Bone marrow (tissue), 2 donors: ENCODE results near the gene XIRP2.
"Not testable (repeated sequence)": the region's sequence is repeated elsewhere in the genome, so short reads cannot be mapped to it uniquely, and the experiment has no call there.

Experiments used
- DNase-seq, 2 donors: peaks; one replicate each; lab custom pipeline; 2025; lab: John Stamatoyannopoulos, UW

XIRP2 gene

DNA sequence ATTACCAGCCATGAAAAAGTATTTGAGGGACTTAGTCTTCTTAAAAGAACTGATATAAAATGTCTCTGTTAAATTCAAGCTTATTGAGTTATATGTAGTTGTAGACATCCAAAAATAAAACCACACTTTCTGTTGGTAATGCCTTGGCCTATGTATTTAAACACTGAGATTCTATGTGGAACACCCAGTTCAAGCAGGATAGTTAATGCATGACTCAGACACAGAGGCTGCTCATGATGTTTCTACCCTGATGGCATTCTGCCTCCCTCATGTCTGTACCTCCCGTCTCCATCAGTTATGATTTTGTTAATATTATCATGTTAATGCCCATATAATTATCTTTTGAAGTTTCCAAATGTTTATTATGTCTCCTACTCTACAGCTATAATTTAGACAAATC is 164.5 kb downstream of the XIRP2 start:
- no peak for DNase-seq

DNA sequence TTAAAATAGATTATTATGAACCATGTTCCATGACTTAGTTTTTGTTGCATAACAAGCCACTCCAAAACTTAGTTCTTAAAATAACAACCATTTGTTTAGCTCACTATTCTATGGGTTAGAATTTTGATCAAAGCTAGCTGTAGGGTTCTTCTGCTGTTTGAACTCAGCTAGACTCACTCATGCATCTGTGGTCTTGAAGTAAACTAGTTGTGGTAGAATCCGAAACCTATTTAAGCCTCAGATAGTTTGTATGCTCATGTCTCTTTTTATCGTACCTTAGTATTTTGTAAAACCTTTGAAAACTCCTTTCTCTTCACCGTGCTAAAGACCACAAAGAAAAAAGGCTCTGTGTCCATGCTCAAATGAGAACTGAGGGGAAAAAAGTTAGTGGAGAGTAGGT is 166.6 kb downstream of the XIRP2 start:
- DNase-seq = no peak

DNA sequence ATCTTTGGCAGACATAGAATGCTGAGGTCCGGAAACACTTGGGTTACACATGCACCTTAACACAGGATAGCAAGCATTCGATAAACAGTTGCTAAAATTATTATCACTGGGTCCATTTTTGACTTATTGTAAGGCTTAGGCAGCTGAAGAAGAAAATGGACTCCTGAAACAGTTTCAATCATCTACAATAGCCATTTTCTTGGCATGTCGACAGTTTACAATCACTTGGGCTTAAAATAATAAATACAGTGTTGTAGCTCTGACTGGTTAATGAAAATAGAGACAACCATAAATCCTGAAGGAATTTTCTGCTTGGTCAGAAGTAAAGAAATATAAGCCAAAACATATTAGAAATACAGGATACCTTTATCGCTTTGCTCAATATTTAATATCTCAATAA is 169.2 kb downstream of the XIRP2 start:
- DNase-seq = no peak

DNA sequence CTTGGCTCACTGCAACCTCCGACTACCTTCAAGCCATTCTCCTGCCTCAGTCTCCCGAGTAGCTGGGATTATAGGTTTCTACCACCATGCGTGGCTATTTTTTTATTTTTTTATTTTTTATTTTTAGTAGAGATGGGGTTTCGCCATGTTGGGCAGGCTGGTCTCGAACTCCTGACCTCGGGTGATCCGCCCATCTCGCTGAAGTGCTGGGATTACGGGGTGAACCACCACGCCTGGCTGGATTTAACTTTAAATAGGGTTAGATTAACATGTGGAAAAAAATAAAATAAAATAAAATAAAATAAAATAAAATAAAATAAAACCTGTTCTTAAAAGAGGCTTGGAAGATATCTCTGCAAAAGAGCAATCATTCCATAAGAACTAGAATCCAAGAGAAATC is 170.9 kb downstream of the XIRP2 start:
- no peak for DNase-seq

DNA sequence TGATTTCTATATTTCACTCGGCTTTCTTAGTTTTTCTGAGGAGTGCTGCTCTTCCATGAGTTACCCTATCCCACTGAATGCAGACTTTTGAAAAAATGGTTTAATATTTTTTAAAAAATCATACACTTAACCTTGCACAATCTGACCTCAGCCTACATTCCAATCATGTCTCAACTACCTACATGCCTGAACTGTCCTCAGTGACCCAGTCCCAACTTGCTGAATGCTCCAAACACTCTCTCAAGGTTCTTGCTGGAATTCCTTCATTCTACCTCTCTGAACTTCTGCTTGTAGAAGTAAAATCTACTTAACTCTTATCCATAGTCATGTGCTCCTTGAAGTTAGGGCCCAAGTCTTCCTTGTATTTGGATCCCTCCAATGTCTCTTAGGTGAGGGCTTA is 181.6 kb downstream of the XIRP2 start:
- DNase-seq = no peak

DNA sequence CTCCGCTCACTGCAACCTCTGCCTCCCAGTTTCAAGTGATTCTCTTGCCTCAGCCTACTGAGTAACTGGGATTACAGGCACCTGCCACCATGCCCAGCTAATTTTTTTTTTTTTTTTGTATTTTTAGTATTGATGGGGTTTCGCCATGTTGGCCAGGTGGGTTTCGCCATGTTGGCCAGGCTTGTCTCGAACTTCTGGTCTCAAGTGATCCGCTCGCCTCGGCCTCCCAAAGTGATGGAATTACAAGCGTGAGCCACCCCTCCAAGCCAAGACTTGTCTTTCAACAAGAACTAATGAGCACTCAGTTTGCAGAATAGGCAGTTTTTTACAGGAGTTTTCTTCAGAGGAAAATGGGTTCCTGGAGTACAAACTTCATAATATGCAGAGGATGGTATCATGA is 187.4 kb downstream of the XIRP2 start:
- DNase-seq = not testable (repeated sequence)

DNA sequence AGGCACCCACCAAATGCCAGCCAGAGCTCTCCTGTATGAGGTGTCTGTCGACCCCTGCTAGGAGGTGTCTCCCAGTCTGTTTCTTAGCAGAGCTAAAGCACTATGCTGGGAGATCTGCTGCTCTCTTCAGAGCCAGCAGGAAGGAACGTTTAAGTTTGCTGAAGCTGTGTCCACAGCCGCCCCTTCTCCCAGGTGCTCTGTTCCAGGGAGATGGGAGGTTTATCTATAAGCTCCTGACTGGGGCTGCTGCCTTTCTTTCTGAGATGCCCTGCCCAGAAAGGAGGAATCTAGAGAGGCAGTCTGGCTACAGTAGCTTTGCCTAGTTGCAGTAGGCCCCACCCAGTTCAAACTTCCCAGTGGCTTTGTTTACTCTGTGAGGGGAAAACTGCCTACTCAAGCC is 210.7 kb downstream of the XIRP2 start:
- DNase-seq = not testable (repeated sequence)

DNA sequence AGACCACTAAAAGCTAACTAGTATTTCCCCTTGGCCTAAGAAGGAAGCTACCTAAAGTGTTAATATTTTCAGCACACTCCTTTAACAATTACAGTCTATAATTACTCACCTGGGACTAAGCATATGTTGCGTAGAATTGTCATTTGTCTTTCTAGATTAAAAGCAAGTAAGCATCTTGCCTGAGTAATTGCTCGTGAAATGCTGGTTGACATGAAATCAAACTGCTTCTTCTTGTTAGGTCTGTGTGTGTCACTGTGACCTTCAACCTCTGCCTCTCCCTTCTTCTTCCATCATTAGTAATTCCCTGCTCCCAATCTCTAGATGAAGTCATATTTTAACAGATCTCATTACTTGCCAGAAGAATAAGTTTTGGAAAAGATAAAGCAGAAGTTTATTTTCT is 212.2 kb downstream of the XIRP2 start:
- no peak for DNase-seq

DNA sequence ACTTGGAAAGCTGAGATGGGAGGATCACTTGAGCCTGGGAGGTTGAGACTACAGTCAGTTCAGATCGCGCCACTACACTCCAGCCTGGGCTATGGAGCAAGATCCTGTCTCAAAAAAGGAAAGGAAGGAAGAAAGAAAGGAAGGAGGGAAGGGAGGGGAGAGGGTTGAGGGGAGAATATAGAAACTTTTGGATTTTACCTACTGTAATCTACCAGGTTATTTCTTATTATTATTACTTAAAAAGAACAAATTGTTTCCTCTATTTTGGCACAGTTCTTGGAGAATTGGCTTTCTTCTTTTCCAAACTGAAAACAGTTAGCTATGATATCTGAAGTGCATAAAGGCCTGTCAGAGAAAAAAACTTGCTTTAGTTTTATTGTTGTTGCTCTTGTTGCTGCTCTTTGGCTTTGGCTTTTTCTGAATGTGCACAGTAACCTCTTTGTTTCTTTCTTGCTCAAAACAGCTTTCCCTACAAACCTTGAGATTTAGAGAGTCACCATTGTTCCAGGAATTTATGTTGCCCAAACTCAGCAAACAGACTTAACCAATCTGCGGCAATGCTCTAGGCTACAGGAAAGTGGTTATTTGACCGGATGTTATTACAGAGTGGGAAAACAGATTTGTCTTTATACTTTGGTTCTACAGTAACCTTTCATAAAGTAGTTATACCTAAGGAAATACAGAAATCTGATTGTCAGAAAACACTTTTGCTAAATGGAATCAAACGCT is 214.9 kb downstream of the XIRP2 start:
- no peak for DNase-seq

DNA sequence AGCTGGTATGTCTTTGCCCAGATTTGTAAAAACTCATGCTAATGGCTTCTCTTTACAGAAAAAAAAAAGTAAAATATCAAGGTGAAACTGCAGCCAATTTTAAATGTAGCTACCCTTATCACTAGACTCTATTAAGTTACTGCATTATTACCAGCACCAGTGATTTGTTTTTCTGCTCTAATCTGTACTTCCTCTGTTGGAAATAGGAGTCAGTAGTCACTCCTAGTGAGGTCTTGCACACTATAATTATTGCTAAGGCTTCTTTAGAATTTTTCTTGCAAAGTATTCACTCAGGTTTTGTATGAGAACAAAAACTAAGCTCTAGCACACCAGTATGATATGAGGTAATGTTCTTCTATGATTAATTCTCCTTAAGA is 215.5 kb downstream of the XIRP2 start:
- no peak for DNase-seq

DNA sequence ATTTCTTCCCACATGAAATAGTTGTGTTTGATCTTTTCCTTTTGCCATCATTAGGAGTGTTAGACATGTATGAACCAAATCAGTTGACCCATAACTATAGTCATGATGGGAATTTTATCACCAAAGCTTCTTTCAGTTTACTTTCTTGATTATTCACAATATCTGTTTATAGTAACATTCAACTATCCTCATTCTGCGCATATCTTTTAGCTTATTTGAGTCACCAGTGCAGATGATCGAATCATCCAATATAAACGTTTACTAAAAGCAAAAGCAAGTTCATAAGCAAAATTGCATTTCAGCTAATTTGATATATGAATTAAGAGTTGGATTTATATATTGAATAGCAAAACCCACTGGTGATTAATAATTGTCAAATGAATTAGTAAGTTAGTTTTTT is 216.4 kb downstream of the XIRP2 start:
- DNase-seq = no peak

DNA sequence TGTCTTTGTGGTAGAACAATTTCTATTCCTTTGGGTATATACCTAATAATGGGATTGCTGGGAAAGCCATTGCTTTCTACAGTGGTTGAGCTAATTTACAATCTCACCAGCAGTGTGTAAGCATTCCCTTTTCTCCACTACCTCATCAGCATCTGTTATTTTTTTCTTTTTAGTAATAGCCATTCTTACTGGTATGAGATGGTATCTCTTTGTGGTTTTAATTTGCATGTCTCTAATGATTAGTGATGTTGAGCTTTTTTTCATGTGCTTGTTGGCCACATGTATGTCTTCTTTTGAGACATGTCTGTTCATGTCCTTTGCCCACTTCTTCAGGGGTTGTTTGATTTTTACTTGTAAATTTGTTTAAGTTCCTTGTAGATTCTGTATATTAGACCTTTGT is 221.4 kb downstream of the XIRP2 start:
- DNase-seq = not testable (repeated sequence)

DNA sequence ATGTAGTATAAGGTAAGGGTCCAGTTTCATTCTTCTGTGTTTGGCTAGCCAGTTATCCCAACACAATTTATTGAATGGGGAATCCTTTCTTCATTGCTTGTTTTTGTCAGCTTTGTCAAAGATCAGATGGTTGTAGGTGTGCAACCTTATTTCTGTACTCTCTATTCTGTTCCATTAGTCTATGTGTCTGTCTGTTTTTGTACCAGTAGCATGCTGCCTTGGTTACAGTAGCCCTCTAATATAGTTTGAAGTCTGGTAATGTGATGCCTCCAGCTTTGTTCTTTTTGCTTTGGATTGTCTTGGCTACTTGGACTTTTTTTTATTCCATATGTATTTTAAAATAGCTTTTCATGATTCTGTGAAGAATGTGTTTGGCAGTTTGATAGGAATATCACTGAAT is 222.1 kb downstream of the XIRP2 start:
- no peak for DNase-seq

DNA sequence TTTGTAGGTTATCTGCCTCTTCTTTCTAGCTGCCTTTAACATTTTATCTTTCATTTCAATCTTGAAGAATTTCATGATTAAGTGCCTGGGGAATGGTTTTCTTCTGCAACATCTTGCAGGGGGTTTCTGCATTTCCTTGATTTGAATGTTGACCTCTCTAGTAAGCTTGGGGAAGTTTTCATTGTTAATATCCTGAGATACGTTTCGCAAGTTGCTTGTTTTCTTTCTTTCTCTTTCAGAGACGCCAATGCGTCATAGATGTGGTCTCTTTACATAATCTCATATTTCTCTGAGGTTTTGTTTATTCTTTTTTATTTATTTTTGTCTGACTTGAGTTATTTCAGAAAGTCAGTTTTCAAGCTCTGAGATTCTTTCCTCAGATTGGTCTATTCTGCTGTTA is 225.7 kb downstream of the XIRP2 start:
- peak in 1 of 2 donors; percentile 45 for DNase-seq

DNA sequence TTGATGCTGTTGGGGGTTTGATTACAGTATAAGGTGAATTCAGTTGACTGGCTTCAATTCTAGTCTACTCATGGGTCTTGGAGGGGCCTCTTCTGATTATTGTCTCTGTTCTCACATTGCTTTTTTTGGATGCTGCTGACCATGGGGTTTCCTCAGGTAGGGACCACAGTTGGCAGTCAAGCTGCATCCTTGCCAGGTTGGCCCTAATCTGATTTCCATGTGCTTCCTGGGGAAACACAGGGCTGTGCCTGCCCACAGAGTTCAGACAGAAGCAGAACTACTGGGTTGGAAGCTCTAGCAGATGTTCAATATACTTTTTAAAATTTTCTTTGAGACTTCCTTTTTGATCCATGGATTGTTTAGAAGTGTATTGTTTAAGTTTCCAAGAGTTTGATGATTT is 227.3 kb downstream of the XIRP2 start:
- peak in 1 of 2 donors; percentile 67 for DNase-seq

DNA sequence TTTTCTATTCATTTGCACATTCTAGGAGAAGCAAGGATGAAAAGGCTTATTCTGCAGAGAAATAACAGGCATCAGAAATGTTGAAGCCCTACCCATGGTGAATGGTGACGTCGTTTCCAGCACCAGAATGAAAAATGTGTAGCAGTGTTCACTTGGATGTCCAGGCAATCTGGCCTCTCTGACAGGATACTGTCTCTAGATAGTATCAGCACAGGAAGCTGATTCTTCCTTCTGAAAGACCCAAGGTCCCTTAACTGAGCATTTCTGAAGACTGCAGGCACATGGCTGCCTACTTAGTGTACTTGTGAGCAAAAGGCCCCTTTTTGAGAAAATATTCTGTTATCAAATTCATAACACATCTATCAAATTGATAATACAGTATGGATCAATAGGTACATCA is 234.1 kb downstream of the XIRP2 start:
- peak in 1 of 2 donors; percentile 66 for DNase-seq

DNA sequence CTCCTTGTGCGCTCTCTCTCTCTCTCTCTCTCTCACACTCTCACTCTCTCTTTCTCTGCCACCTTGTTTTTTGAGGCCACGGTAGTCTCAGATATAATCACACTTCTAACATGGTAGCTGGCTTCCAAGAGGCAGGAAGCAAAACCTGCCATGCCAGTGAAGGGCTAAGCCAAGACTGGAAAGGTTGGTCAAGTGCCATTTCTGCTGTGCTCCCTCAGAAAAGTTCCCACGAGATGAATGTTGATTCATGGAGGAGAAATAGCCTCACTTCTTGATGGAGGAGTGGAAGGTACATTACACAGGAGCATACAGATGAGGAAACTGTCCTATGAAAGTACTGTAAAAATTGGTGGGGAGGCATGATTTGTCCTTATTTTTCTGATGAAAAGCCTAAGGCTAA is 237.9 kb downstream of the XIRP2 start:
- no peak for DNase-seq

DNA sequence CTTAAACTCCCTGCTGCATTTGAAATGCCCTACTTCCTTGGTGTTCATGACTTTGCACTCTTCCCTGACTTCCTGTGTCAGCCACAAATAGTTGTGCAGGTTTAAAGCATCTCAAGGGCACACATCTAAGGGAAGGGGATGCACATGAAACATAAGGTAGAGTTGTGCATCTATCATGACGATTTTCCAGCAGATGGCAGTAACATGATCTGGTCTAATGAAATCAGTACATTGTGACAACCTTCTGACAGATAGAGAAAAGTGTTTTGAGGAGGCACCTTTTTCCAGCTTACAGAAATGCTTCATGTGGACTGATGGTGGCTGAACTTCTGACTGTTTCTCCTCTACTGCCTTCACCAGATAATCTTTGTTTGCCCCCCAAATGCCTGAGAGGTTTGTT is 238.9 kb downstream of the XIRP2 start:
- DNase-seq = peak in 1 of 2 donors; percentile 8

DNA sequence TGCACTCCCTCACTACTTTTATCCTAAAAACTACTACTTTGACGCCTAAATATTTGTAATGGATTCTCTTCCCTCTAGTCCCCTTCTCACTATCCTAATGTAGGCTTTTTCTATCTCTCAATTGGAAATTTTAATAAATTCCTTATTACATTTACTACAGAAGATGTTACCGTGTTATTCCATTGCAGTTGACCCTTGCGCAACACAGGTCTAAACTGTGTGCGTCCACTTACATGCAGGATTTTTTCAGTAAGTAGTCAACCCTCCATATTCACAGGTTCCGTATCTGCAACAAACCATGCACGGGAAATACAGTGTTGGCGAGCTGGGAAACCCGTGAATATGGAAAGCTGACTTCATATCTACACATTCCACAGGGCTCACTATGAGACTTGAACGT is 239.8 kb downstream of the XIRP2 start:
- DNase-seq = no peak

DNA sequence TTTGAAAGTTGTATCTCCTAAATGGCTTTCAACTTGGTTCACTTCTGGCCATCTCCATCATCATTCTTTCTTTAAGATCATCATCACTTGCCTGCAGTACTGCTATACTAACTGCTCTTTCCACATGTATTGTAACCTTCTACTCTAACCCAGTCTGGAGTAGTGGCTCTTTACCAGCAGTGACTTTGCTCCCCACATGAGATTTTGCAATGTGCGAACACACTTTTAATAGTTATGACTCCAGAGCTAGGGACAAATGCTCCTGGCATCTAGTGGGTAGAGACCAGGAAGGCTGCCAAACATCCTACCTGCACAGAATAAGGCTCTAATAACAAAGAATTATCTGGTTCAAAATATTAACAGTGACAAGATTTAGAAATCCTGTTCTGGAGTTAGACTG is 243.8 kb downstream of the XIRP2 start:
- no peak for DNase-seq

DNA sequence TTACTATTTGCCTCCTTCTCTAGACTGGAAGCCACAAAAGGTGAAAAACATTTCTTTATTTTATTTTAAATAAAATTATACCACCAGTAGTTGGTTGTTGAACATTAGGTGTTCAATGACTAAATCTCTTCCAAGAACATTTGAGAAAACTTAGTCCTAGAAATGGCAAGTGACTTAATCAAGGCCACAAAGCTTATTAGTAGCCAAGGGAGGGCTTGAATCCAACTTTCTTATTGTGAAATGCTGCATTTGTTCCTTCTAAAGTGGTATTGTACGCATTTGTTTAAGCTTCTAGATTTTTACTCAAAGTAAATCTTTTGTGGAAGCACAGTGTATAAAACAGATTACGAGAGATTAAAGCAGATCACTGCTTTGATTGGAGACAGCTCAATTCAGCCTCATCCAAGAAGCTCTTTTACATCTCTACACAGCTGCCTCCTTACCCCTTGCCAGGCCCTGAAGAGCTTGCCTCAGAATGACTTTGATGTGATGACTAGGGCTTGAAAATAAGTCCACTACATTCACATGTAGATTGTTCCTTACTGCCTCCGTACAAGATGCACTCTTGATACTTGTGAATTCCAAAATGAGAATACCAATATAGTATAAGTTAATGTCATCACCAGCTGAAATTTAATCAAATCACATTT is 244.8 kb downstream of the XIRP2 start:
- no peak for DNase-seq

DNA sequence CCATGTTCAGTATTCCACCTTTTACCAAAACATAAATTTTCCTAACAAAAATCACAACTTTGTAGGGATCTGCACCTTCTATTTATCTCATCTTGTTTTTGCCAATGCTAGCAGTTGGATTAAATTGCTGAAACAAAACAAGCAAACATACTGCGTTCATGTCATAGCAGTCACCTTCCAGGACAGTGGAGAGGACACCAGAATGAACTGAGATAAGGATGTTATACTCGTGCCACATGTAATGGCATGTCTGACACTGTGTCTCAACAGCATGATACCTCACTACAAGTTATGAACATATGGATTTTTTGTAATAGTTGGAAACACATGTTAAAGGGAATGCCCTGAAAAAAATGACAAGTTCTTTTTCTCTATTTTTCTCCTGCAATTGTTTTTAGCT is 245.3 kb downstream of the XIRP2 start:
- DNase-seq = no peak

DNA sequence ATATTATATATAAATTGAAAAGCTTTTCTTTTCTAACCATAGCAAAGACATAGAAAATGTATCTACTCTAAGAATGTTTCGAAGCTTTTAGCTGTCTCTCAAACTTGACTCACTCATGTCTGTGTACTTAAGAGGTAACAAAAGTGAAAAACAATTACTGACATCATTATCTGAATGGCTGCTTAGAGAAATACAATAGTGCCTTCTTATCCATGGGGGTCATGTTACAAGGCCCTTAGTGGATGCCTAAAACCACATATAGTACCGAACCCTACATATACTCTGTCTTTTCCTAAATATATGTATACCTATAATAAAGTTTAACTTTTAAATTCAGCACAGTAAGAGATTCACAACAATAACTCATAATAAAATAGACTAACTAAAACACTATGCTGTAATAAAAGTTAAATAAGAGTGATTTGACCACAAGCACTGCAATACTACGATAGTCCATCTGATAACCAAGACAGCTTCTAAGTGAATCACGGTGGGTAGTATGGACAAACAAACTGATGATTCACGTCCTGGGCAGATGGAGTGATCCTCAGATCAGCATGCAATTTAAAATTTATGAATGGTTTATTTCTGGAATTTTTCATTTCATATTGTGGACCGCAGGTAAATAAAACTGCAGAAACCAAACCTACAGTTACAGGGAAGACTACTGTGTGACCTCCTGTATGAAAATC is 246.2 kb downstream of the XIRP2 start:
- DNase-seq = no peak
